ENCODE data around the gene POLR1C. TPM values are rescaled to one million over a fixed set of nuclear protein-coding genes. Genes with fewer than 3 reads are reported as not detected.

The POLR1C gene, protein sequence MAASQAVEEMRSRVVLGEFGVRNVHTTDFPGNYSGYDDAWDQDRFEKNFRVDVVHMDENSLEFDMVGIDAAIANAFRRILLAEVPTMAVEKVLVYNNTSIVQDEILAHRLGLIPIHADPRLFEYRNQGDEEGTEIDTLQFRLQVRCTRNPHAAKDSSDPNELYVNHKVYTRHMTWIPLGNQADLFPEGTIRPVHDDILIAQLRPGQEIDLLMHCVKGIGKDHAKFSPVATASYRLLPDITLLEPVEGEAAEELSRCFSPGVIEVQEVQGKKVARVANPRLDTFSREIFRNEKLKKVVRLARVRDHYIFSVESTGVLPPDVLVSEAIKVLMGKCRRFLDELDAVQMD
- total RNA-seq (2022; extraction: Qiagen RNA extraction; ENCODE audit: low read depth), result 49.2 to 59.3 TPM (median 55.5 TPM) in 5 replicates

DNA sequence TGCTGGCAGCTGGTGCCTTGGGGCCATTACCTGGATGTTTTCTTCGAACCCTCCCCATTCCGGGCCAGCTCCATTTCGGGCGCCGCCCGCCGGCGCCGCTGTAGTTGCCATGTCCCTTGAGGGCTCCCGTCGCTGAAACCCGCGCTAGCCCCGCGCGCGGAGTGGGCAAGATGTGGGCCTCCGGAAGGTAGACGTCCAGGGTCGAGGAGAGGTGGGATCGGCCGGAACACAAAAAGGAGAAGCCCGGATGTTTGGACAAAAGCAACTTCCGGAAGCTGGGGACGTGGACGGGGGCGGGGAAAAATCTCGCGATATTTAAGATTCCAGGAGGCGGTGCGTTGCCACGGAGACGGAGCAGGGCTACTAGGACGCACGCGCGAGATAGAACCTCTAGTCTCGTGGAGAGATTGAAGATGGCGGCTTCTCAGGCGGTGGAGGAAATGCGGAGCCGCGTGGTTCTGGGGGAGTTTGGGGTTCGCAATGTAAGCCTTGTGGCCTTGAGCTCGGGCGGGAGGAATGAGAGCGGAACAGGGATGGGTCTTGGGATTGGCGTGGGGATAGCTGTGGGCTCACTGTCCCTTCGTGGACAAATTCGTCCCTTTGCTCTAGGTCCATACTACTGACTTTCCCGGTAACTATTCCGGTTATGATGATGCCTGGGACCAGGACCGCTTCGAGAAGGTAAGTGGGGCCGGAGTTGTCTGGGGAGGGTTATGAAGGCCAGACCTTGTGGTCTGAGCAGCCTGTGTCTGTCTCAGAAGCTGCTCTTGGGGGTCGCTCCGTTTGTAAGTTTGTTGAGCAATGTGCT lies at the start of gene POLR1C, which contains the start of gene YIPF3:
Gene POLR1C (plus strand): TSS at position 393 of the 808 bp plus-strand sequence. CDS start 21 bp downstream, at position 414.
Gene YIPF3 (minus strand): TSS at position 230 of the 808 bp plus-strand sequence. CDS start 119 bp downstream, at position 111.

GRCh38 chr6:43477235-43478007 lies 39.5 kb upstream of the POLR1C start, which contains the start of gene TJAP1:
Gene TJAP1 (plus strand): TSS chr6:43477570. CDS start chr6:43499002, 21,432 bp downstream.

GRCh38 chr6:43509984-43510826 lies 6.7 kb upstream of the POLR1C start, which contains the start of gene LRRC73:
Gene LRRC73 (minus strand): TSS chr6:43510346. CDS start chr6:43509785, 561 bp downstream.

Other genes starting within 250 kb of the POLR1C start
- not detected in 5 replicates for gene SLC22A7, start 218.8 kb upstream of the POLR1C start, total RNA-seq (2022; extraction: Qiagen RNA extraction; ENCODE audit: low read depth)
- 0.42 to 1.0 TPM (median 0.66 TPM) in 5 replicates for gene CRIP3, start 208.3 kb upstream of the POLR1C start, total RNA-seq (2022; extraction: Qiagen RNA extraction; ENCODE audit: low read depth)
- gene ZNF318, start 147.4 kb upstream of the POLR1C start, total RNA-seq (2022; extraction: Qiagen RNA extraction; ENCODE audit: low read depth), result 3.6 to 5.2 TPM (median 4.9 TPM) in 5 replicates
- 5.9 to 12.5 TPM (median 9.2 TPM) in 5 replicates for gene ABCC10, start 89.5 kb upstream of the POLR1C start, total RNA-seq (2022; extraction: Qiagen RNA extraction; ENCODE audit: low read depth)
- 3.6 to 6.8 TPM (median 5.7 TPM) in 5 replicates for gene DLK2, start 61.5 kb upstream of the POLR1C start, total RNA-seq (2022; extraction: Qiagen RNA extraction; ENCODE audit: low read depth)
- gene TJAP1, start 39.5 kb upstream of the POLR1C start, total RNA-seq (2022; extraction: Qiagen RNA extraction; ENCODE audit: low read depth), result 15.1 to 20.9 TPM (median 19.9 TPM) in 5 replicates
- 0.95 to 1.5 TPM (median 1.4 TPM) in 5 replicates for gene LRRC73, start 6.7 kb upstream of the POLR1C start, total RNA-seq (2022; extraction: Qiagen RNA extraction; ENCODE audit: low read depth)
- gene YIPF3, start 163 bp upstream of the POLR1C start, total RNA-seq (2022; extraction: Qiagen RNA extraction; ENCODE audit: low read depth), result 61.0 to 73.1 TPM (median 69.5 TPM) in 5 replicates
- 26.4 to 29.7 TPM (median 29.1 TPM) in 5 replicates for gene XPO5, start 58.9 kb downstream of the POLR1C start, total RNA-seq (2022; extraction: Qiagen RNA extraction; ENCODE audit: low read depth)
- 8.4 to 10.3 TPM (median 9.1 TPM) in 5 replicates for gene POLH, start 59.1 kb downstream of the POLR1C start, total RNA-seq (2022; extraction: Qiagen RNA extraction; ENCODE audit: low read depth)
- 13.6 to 22.0 TPM (median 20.5 TPM) in 5 replicates for gene GTPBP2, start 112.2 kb downstream of the POLR1C start, total RNA-seq (2022; extraction: Qiagen RNA extraction; ENCODE audit: low read depth)
- 34.9 to 40.1 TPM (median 35.7 TPM) in 5 replicates for gene MAD2L1BP, start 118.8 kb downstream of the POLR1C start, total RNA-seq (2022; extraction: Qiagen RNA extraction; ENCODE audit: low read depth)
- 0.13 to 0.30 TPM (median 0.16 TPM) in 5 replicates for gene RSPH9, start 127.9 kb downstream of the POLR1C start, total RNA-seq (2022; extraction: Qiagen RNA extraction; ENCODE audit: low read depth)
- 45.6 to 50.2 TPM (median 46.5 TPM) in 5 replicates for gene MRPS18A, start 170.7 kb downstream of the POLR1C start, total RNA-seq (2022; extraction: Qiagen RNA extraction; ENCODE audit: low read depth)

All from A549 treated with RU486 at 1 μM for 4 hours (cell line).